HTERT RPE-1 (cell line): Measurements from ENCODE around the gene LRRC10B.
"Not testable (repeated sequence)": the region's sequence is repeated elsewhere in the genome, so short reads cannot be mapped to it uniquely, and the experiment has no call there.

Experiments used
- in situ Hi-C: fragments of 300-500 bp; cut with MboI; formaldehyde crosslinking; loops from 4 replicates; pipeline ENCODE4 v1.14.3; 2020; ENCODE audit warnings: low sequenced_read_pairs

Gene LRRC10B

DNA sequence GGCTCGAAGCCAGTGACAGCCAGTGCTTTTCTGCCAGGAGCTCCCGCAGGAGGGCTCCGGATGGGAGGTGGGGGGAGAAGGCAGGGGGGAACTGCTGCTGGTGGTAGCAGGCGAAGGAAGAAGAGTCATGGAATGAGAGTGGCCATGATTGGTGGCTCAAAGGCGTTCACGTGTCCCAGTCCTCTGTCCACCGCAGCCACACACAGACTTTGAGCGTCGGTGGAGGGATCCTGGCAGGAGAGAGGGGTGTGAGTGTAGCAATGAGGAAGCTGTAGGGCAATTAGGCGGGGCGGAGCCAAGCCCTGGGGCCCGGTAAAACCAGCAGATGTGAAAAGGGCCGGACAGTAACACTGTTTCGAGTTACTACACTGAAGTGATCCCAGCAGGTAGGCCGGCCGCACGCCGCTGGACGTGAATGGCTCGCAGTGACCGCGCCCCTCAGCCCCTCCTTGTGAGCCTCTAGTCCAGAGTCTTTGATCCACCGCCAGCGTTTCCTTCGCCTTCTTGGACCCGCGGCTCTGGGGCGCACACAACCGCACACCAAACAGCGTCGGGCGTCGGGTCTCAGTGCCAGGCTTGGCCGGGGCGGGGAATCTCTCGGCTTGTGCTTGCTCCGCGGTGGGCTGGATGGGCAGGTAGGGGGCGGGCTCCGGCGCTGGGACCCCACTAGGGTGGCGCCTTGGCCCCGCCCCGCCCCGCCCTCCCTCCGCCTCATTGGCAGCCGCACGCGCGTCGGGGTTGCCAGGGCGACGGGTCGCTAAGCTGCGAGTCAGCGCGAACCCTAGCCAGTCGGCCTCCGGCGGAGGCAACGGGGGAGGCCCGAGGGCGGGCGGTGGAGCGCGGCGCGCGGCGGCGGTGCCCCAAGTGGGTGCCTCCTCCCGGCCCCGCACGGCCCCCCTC lies at the start of gene LRRC10B:
Gene LRRC10B, plus strand, starts transcription at position 788 of the 900 bp plus-strand sequence. CDS start 250 bp downstream, outside the sequence.
- in situ Hi-C loops: no loop called here

DNA sequence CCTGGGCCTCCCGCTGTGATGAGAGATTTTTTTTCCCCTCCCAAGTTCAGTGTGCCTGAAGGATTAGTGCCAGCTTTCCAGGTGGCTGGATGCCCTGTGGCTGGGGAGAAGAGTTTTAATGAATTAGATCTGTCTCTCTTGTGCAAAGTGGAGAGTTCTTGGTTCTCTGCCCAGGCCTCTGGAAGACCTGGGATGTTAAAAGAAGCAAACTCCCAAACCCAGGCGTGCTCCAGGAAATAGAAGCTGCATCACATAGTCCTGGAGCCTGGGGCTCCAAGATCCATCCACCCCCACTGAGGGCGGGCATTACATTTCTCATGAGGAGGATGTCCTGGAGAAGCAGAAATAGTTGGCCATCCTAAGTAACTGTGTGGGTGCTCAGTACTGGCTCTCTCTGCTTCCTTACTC lies 48.1 kb upstream of the LRRC10B start:
- in situ Hi-C loops: loop anchor here (25.0 kb wide), 1 partner anchor 177 kb away; no protein-coding TSS in a partner anchor

DNA sequence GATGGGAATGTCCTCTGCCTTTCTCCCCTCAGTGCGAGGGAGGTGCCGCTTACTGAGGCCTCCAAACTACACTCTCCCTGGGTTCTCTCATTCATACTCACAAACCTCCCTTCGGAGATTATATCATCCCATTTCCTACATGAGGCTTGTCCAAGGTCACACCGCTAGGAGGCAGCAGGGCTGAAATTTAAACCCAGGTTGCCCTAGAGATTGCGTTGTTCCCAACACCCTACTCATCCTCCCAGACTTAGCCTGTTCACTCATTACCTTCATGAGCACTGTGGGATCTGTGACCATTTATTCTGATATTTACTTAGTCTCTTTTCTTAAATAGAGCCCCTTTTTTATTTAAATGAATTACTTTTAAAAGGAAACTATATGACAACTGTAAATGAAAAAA lies 47.6 kb upstream of the LRRC10B start:
- in situ Hi-C loops: loop anchor here (25.0 kb wide), 1 partner anchor 176 kb away; no protein-coding TSS in a partner anchor

DNA sequence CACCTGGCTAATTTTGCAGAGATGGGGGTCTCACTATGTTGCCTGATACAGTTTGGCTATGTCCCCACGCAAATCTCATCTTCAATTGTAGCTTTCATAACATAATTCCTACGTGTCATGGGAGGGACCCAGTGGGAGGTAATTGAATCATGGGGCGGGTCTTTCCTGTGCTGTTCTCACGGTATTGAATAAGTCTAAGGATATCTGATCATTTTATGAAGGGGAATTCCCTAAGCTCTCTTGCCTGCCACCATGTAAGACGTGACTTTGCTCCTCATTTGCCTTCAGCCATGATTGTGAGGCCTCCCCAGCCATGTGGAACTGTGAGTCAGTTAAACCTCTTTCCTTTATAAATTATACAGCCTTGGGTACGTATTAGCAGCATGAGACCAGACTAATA lies 40.9 kb upstream of the LRRC10B start:
- in situ Hi-C loops: loop anchor here (25.0 kb wide), 1 partner anchor 170 kb away; no protein-coding TSS in a partner anchor

DNA sequence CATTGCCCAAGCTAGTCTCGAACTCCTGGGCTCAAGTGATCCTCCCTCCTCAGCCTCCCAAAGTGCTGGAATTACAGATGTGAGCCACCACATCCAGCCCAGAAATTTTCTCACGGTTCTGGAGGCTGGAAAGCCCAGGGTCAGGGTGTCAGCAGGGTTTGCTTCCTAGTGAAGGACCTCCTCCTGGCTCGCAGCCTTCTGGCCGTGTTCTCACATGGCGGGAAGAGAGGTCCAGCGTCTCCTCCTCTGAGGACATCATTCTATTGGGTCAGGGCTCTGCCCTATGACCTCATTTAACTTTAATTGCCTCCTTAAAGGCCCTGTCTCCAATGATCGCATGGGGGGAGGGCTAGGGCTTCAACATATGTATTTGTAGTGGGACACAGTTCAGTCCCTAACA lies 40.5 kb upstream of the LRRC10B start:
- in situ Hi-C loops: loop anchor here (25.0 kb wide), 1 partner anchor 169 kb away; no protein-coding TSS in a partner anchor

DNA sequence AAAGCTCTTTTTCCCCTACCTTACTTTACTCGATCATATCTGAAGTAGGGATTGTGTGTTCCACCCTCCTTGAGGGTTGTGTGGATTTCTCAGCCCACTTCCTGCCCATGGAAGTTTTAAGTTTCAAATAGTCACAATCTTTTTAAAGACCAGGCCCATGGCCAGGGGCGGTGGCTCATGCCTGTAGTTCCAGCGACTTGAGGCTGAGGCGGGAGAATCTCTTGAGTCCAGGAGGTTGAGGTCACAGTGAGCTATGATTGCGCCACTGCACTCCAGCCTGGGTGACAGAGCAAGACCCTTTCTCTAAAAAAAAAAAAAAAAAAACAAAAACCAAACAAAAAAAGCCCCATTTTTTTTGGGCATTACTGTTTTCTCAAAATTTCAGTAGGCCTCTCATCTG lies 36.3 kb upstream of the LRRC10B start:
- in situ Hi-C loops: loop anchor here (25.0 kb wide), 1 partner anchor 165 kb away; no protein-coding TSS in a partner anchor

DNA sequence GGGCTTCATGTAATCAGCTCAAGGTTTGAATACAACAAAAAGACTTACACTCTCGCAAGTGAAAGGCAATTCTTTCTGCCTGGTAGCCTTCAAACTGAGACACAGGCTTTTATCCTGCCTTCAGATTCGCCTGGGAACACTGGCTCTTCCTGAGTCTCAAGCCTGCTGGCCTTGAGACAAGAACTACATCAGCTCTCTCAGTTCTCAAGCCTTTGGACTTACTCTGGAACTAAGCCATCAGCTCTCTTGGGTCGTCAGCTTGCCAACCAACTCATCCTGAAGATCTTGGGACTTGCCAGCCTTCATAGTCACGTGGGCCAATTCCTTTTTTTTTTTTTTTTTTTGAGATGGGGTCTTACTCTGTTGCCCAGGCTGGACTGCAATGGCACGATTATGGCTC lies 35.7 kb upstream of the LRRC10B start:
- in situ Hi-C loops: loop anchor here (25.0 kb wide), 1 partner anchor 164 kb away; no protein-coding TSS in a partner anchor

DNA sequence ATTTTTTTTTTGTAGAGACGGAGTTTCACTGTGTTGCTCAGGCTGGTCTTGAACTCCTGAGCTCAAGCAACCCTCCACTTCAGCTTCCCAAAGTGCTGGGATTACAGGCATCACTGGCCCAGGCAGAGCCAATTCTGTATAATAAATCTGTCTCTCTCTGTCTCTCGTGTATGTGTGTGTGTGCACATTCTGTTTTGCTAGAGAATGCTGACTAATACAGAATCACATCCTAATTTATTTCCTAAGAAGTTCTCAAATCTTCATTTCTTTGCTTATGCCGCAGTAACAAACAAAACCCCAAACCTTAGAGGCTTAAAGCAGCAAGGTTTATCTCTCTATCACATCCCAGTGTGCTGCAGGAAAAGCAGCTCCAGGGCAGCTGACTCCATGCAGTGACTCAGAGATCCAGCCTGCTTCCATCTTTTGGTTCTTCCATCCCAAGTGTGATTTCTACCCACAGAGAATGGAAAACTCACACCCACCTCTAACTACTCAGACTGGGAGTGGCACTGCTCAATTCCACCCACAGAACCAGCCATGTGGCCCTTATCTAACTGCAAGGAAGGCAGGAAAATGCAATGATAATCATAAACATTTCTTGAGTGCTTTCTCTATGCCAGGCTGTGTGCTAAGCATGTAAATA lies 35.1 kb upstream of the LRRC10B start:
- in situ Hi-C loops: loop anchor here (25.0 kb wide), 1 partner anchor 164 kb away; no protein-coding TSS in a partner anchor

DNA sequence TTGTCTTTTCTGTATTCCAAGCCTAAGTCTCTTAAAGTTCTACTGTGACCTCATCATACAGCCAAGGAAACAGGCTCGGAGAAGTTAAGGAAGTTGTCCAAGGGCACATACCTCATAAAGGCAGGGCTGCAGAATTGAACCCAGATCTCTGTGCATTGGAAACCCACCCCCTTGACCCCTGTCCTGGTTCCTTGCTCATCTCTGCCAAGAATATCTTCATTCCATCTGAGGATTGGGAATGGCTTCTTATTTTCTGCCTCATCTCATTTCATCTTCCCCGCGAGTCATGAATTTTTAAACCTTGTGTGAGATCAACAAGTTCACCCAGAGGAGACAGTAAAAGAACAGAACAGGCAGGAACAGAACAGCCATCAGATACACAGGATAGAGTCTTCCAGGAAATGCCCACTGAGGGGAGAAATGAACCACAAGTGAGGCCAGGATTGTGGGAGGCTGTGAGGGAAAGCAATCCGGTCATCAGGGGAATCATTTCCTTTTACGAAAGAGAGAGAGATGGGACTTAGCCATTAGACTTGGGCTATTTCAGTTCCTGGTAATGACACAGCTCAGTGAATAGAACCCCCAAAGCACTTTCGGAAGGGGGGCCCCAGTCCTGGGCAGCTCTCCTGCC lies 34.4 kb upstream of the LRRC10B start:
- in situ Hi-C loops: loop anchor here (25.0 kb wide), 1 partner anchor 163 kb away; no protein-coding TSS in a partner anchor

DNA sequence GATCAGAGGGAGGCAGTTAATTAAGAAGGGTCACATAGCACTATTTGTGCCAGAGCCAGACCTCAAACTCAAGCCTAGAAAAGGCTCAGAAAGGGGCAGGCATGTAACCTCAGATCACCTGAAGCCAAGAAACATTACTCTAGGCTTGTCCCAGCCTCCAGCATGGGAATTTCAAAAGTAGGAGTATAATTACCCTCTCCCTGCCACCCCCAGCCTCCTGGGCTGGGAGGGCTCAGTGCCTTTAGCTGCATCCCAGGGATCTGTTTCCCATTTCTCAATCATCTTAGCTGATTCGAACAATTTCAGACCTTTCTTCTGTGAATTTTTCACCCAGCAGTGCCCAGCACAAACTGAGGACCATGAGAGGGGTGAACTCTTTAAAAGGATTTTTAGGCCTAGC lies 33.1 kb upstream of the LRRC10B start:
- in situ Hi-C loops: no loop called here

DNA sequence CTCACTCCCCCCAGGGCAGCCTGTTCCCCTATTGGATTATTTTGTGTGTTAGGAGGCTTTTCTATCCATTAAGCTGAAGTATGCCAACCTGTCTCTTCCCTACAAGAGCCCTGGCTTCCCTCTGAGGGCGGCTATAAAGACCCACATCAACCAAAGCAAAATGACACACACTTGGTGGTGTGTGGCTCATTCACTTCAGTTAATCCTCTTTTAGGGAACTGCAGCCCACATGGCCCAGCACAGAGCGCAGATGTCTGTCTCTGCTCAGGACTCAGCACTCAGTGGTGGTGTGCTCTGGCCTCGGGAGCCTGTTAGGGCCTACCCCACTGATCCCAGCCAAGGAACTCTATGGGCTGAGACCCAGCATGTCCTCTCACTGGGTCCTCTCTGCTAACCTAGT lies 32.2 kb upstream of the LRRC10B start:
- in situ Hi-C loops: no loop called here

DNA sequence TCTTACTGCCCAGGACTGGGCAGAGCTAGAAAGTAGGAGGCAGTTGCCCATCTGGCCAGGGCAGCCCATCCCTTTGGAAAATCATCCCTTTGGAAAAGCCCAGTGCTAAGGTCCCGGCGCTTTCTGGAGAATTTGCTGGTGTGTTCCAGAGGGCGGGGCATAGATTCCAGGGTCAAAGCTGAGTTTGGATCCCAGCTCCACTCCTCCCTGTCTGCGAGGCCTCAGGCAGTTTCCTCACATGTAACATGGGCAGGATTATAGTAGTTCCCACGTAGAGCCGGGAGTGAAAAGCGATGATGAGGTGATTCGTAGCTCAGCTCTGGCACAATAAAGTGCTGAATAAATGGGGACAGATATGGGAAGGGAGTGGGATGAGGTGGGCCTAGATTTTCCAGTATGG lies 31.4 kb upstream of the LRRC10B start:
- in situ Hi-C loops: no loop called here

DNA sequence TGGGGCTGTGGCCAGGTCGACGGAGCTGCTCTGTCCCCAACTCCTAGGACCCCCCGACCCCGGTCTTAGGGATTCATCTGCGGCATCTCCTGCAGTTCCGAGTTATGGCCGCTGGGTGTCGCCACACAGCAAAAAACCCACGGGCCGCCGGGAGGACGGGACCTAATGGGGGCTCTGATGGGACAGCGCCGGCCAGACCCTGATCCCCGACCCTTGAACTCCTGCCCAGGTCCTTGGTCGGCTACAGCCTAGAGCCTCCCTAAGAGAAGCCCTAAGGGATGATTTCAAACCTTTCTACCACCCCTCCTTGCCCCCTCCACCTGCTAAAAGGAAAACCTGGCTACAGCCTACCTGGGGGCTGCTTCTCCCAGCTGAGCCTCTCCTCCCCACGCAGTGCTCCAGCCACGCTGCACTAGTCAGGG lies 30.8 kb upstream of the LRRC10B start:
- in situ Hi-C loops: no loop called here

DNA sequence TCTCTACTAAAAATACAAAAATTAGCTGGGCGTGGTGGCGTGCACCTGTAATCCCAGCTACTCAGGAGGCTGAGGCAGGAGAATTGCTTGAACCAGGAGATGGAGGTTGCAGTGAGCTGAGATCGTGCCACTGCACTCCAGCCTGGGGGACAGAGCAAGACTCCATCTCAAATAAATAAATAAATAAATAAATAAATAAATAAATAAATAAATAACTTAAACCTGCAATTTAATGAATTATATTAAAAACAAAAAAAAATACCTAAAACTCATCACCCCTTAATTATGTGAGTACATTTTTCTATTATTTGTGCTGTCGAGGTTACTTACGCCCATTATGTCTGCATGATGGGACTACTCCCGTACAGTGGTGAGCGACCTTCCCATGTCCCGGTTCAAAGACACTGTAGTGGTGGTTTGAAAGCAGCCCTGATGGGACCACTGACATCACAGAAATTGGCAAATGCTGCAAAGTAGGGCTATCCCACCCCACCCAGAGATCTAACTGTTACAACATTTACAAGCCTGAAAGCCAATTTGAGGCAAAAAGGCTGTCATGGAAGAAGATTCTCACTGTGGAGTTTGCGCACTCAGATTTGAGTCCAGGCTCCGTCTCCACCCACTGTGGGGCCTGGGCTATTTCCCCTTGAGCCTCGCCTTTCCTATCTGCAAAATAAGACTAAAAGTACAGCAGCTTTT lies 29.0 kb upstream of the LRRC10B start:
- in situ Hi-C loops: not testable (repeated sequence)

DNA sequence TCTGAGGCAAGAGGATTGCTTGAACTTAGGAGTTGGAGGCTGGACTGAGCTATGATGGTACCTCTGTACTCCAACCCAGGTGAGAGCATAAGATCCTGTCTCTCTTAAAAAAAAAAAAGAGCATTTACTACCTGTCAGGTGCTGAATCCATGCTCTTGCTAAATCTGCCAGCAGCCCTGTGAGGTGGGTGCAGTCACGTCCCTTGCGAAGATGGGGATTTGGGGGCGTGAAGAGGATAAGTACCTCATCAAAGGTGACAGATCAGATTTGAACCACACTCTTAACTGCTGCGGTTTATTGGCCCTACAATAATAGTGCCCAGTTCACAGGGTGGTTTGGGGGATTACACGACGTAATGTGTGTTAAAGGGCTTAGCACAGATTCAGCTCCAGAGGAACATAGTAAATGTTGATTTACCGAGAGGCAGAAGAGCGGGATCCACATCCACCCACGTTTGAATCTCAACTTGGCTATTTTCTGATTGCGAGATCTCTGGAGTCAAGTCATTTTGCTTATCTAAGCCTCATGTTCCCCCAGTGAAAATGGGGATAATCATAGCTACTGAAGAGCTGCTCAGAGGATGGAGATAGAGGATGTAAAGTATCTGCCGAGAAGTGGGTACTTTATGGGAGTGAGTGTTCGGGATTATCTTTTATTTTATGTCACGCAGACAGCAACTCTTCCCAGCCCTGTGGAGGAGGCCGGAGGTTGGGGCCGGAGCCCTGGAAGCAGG lies 28.1 kb upstream of the LRRC10B start:
- in situ Hi-C loops: no loop called here

DNA sequence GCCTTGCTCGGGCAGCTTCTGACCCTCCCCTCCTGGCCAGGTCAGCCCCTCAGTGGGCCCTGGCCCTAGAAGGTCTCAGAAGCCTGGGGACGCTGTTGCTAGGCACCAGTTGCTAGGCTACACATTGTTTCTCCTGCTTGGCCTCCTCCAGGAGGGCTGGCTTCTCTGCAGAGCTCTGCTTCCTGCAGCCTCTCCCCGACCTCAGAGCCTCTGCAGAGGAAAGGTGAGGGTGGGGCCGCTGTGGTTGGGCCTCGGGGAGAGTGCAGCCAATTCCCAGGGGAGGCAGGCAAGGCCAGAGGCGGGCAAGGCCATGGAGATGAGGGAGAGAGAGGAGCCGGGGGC lies 27.6 kb upstream of the LRRC10B start:
- in situ Hi-C loops: no loop called here

DNA sequence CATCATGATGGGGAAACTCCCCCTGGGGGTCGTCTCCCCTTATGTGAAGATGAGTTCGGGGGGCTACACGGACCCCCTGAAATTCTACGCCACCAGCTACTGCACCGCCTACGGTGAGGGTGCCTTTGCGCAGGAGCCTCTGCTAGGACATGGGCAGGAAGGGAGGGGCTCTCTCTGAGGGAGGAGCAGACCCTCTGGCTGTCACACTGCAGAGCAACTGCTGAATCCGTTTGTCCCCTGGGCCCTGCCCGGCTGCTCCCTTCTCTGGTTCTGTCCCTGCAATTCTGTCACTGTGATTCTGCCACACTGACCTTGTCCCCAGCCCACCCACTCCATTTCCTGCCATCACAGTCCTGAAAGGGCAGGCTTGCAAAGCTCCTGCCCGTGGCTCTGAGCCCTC lies 26.7 kb upstream of the LRRC10B start:
- in situ Hi-C loops: no loop called here

DNA sequence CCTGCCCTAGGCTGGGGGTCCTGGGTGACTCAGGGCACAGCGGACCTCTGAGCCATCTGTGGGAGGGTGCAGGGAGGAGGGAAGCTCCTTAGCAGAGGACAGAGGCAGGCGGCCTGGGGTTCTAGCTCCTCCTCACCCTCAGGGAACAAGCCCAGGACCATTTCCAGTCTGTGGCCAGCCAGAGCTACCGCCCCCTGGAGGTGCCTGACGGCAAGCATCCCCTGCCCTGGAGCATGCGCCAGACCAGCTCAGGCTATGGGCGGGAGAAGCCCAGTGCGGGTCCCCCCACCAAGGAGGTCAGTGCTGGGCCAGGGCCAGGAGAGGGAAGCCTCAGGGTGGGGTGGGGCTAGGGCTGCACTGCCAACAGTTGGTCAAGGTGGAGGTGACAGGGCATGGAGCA lies 26.0 kb upstream of the LRRC10B start:
- in situ Hi-C loops: no loop called here

DNA sequence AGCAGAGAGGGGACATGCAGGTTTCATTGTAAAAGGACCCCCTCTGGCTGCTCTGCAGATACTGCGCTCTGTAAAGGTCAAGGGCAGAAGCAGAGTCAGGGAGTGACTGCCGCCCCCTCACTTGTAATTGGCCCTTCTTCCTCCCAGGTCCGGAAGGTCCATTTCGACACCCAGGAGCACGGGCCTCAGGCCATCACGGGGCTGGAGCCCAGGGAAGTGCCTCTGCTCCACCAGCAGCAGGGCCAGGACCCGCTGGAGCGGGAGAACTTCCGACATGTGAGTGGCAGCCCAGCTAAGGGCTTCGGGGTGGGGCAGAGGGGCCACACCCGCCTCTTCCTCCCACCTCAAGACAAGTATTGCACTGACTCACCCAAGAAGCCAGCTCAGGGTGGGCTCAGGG lies 24.0 kb upstream of the LRRC10B start:
- in situ Hi-C loops: no loop called here

DNA sequence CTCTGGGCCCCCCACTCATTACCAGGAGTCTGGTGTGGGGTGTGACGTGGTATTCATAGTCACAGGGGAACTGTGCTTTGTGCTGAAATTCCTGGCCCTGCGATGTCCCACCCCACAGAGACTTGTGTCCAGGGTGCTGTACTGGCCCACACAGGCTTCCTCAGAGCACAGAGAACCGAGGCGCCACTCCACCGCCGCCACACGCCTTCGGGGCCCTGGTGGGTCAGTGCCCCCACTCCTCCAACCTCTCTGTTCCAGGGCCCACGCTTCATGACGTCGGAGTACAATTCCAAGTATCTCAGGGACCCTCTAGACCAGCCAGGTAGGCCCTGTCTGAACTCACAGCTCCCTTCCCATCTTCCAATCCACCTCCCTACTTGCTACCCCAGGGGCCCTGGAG lies 23.5 kb upstream of the LRRC10B start:
- in situ Hi-C loops: no loop called here
